ENCODE measurements around the gene HLCS.

The HLCS gene

DNA sequence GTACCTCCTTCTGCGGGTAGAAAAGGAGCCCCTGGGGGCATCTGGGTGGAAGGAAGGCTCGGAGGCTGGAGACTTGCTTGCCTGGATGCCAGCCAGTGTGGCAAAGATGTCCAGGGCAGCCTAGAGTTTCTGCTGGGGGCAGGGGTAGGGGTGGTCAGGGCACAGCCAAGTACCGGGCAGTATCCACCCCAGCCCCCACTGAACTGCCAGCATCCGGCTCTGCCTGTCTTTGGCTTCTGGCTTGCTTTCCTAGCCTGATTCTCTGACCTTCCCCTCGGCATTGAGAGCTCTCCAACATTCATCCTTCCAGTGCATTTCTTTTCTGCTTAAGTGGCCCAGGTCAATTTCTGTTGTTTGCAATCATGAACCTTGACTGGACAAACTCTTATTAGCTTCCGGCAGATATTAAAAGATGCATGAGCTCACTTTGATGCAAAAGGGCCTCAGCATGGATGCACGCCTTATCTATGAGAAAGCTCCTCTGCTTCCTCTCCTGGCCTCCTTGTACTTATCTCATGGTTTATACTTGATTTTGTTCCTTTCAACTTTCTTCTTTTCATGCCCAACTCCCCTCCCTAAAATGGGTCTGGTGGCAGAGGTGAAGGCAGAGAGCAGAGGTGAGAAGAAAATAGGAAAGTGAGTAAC is 116.9 kb downstream of the HLCS start:
- TF ChIP-seq, protein P1, sequence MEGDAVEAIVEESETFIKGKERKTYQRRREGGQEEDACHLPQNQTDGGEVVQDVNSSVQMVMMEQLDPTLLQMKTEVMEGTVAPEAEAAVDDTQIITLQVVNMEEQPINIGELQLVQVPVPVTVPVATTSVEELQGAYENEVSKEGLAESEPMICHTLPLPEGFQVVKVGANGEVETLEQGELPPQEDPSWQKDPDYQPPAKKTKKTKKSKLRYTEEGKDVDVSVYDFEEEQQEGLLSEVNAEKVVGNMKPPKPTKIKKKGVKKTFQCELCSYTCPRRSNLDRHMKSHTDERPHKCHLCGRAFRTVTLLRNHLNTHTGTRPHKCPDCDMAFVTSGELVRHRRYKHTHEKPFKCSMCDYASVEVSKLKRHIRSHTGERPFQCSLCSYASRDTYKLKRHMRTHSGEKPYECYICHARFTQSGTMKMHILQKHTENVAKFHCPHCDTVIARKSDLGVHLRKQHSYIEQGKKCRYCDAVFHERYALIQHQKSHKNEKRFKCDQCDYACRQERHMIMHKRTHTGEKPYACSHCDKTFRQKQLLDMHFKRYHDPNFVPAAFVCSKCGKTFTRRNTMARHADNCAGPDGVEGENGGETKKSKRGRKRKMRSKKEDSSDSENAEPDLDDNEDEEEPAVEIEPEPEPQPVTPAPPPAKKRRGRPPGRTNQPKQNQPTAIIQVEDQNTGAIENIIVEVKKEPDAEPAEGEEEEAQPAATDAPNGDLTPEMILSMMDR (IDR thresholded peaks at IDR 0.05): no peak
- Histone ChIP-seq H3K9me3 (no peaks in the 10 kb centered on the region), H3K36me3 (no peaks in the 10 kb centered on the region), H3K27ac (no peak overlapping the region), H3K27me3 (peaks cover 9% of the 10 kb centered on the region), H3K4me1 (ENCODE audit: control insufficient read depth in 1 of 2, insufficient read depth in 1 of 2, low read depth in 1 of 2, low read length in 1 of 2) (no peaks in the 10 kb centered on the region), H3K4me3 (ENCODE audit: low read depth in 1 of 2, low read length in 1 of 2) (no peak overlapping the region)

- Histone ChIP-seq H3K27ac (no peak overlapping the region), H3K4me1 (ENCODE audit: control insufficient read depth in 1 of 2, insufficient read depth in 1 of 2, low read depth in 1 of 2, low read length in 1 of 2) (no peaks in the 10 kb centered on the region), H3K4me3 (ENCODE audit: low read depth in 1 of 2, low read length in 1 of 2) (no peak overlapping the region), H3K9me3 (no peaks in the 10 kb centered on the region), H3K36me3 (no peaks in the 10 kb centered on the region), H3K27me3 (peaks cover 9% of the 10 kb centered on the region)
- TF ChIP-seq, protein P1 (IDR thresholded peaks at IDR 0.05): no peak
Measured at GRCh38 chr21:36848730-36849274, 117.7 kb downstream of the HLCS start.

- TF ChIP-seq, protein P1 (IDR thresholded peaks at IDR 0.05): no peak
- no peaks in the 10 kb centered on the region for H3K9me3 ChIP-seq
- H3K4me1 ChIP-seq (ENCODE audit: control insufficient read depth in 1 of 2, insufficient read depth in 1 of 2, low read depth in 1 of 2, low read length in 1 of 2): no peaks in the 10 kb centered on the region
- no peaks in the 10 kb centered on the region for H3K27me3 ChIP-seq
- H3K27ac ChIP-seq: no peak overlapping the region
- no peak overlapping the region for H3K4me3 ChIP-seq (ENCODE audit: low read depth in 1 of 2, low read length in 1 of 2)
- no peaks in the 10 kb centered on the region for H3K36me3 ChIP-seq
Measured at GRCh38 chr21:36847189-36847588, 119.3 kb downstream of the HLCS start.

- no peaks in the 10 kb centered on the region for H3K36me3 ChIP-seq
- TF ChIP-seq, protein P1 (IDR thresholded peaks at IDR 0.05): no peak
- H3K4me1 ChIP-seq (ENCODE audit: control insufficient read depth in 1 of 2, insufficient read depth in 1 of 2, low read depth in 1 of 2, low read length in 1 of 2): no peaks in the 10 kb centered on the region
- H3K9me3 ChIP-seq: no peaks in the 10 kb centered on the region
- H3K27ac ChIP-seq: no peak overlapping the region
- no peaks in the 10 kb centered on the region for H3K27me3 ChIP-seq
- H3K4me3 ChIP-seq (ENCODE audit: low read depth in 1 of 2, low read length in 1 of 2): no peak overlapping the region
Measured at GRCh38 chr21:36846631-36847030, 119.8 kb downstream of the HLCS start.

DNA sequence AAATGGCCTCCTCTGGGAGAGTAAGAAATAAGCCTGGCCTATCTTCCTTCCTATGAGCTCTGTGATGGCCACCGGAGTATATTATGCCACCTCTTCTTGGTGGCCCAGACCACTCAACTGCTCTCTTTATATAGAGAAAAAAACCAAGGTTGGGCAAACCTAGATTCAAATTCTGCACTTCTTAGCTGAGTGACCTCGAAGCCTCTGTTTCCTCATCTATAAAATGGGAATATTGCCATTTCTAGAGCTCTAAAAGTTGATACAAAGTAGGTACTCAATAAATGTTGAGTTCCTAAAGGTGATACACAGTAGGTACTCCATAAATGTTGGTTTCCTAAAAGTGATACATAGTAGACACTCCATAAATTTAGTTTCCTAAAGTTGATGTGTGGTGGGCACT is 120.7 kb downstream of the HLCS start:
- no peak overlapping the region for H3K27ac ChIP-seq
- TF ChIP-seq, protein P1 (IDR thresholded peaks at IDR 0.05): no peak
- H3K4me1 ChIP-seq (ENCODE audit: control insufficient read depth in 1 of 2, insufficient read depth in 1 of 2, low read depth in 1 of 2, low read length in 1 of 2): no peaks in the 10 kb centered on the region
- no peaks in the 10 kb centered on the region for H3K27me3 ChIP-seq
- no peaks in the 10 kb centered on the region for H3K36me3 ChIP-seq
- H3K9me3 ChIP-seq: no peaks in the 10 kb centered on the region
- H3K4me3 ChIP-seq (ENCODE audit: low read depth in 1 of 2, low read length in 1 of 2): no peak overlapping the region
